Colonic mucosa (tissue), 4 donors: ENCODE data around the gene LRPPRC. TPM values are rescaled to one million over a fixed set of nuclear protein-coding genes. Genes with fewer than 3 reads are reported as not detected.

Experiments
- DNase-seq: peaks from one replicate; pipeline ENCODE4 v3.0.0-alpha.2; 2020
- H3K27ac ChIP-seq: fragments of 200-600 bp; one replicate; pipeline ENCODE4 v1.8.0; 2021
- H3K27me3 ChIP-seq: fragments of 200-600 bp; one replicate; pipeline ENCODE4 v1.8.0; 2021
- H3K36me3 ChIP-seq: fragments of 200-600 bp; one replicate; pipeline ENCODE4 v1.8.0; 2021
- H3K4me1 ChIP-seq: fragments of 200-600 bp; one replicate; pipeline ENCODE4 v1.8.0; 2021; ENCODE audit warnings: mild to moderate bottlenecking
- H3K4me3 ChIP-seq: fragments of 200-600 bp; one replicate; pipeline ENCODE4 v1.8.0; 2021
- H3K9ac ChIP-seq, 2 donors: one replicate each; pipeline ENCODE4 v1.7.0; 2013; ENCODE audit warnings: control low read depth in 2 of 2, low read depth in 2 of 2, low read length in 2 of 2
- H3K9me3 ChIP-seq: fragments of 200-600 bp; one replicate; pipeline ENCODE4 v1.8.0; 2021
- CTCF ChIP-seq: fragments of 200-600 bp; IDR thresholded peaks from one replicate; pipeline ENCODE4 v1.8.0; 2022; ENCODE audit warnings: antibody characterized with exemption, mild to moderate bottlenecking
- intact Hi-C: fragments of 100-400 bp; cut with DNase I; formaldehyde crosslinking; loops from one replicate; pipeline ENCODE4 v1.14.1; 2022
- total RNA-seq, 2 donors: library from RNA; stranded (reverse); fragmentation: NEBNext Ultra II Directional in 1 of 2; extraction: Animal tissue kit (Norgen Biotek cat#: 25700) in 1 of 2; gene quantifications; one replicate each; pipeline ENCODE4 v1.2.1, GENCODE V29; 2021
- donor health status: healthy.
- donor health status: DM: no; HTN: no; CAD: no.
- donor health status: DM: no; HTN: no; CAD: no.

LRPPRC gene
- total RNA-seq, 2 donors from 2014 or later, result 106 to 131 TPM

GRCh38 chr2:43906448-43907109 lies 89.2 kb downstream of the LRPPRC start:
- H3K4me1 ChIP-seq, result no peaks in the 10 kb centered on the region
- no peak overlapping the region for H3K27ac ChIP-seq
- H3K27me3 ChIP-seq, result no peaks in the 10 kb centered on the region
- intact Hi-C loops, result no loop called here
- DNase-seq, result no peak
- no peak overlapping the region for H3K4me3 ChIP-seq
- H3K9me3 ChIP-seq, result no peaks in the 10 kb centered on the region
- no peak for TF ChIP-seq CTCF
- H3K36me3 ChIP-seq, result peaks cover 3% of the 10 kb centered on the region
- H3K9ac ChIP-seq, result no peak overlapping the region

- H3K27ac ChIP-seq, result no peak overlapping the region
- intact Hi-C loops, result no loop called here
- no peaks in the 10 kb centered on the region for H3K4me1 ChIP-seq
- H3K4me3 ChIP-seq, result no peak overlapping the region
- no peaks in the 10 kb centered on the region for H3K27me3 ChIP-seq
- no peaks in the 10 kb centered on the region for H3K9me3 ChIP-seq
- TF ChIP-seq CTCF, result no peak
- peaks cover 3% of the 10 kb centered on the region for H3K36me3 ChIP-seq
- no peak for DNase-seq
- H3K9ac ChIP-seq, result no peak overlapping the region
Measured at GRCh38 chr2:43905871-43906270, 89.9 kb downstream of the LRPPRC start.

GRCh38 chr2:43905371-43905803 lies 90.4 kb downstream of the LRPPRC start:
- no peak for DNase-seq
- Histone ChIP-seq H3K27me3 (no peaks in the 10 kb centered on the region), H3K9me3 (no peaks in the 10 kb centered on the region), H3K9ac (no peak overlapping the region), H3K36me3 (peaks cover 3% of the 10 kb centered on the region), H3K27ac (no peak overlapping the region), H3K4me3 (no peak overlapping the region), H3K4me1 (no peaks in the 10 kb centered on the region)
- no peak for TF ChIP-seq CTCF
- intact Hi-C loops, result no loop called here

- no peak for TF ChIP-seq CTCF
- no peaks in the 10 kb centered on the region for H3K27me3 ChIP-seq
- H3K4me1 ChIP-seq, result no peaks in the 10 kb centered on the region
- no peaks in the 10 kb centered on the region for H3K9me3 ChIP-seq
- H3K9ac ChIP-seq, result no peak overlapping the region
- H3K4me3 ChIP-seq, result no peak overlapping the region
- DNase-seq, result no peak
- no peaks in the 10 kb centered on the region for H3K36me3 ChIP-seq
- intact Hi-C loops, result loop anchor here (10.0 kb wide), 1 partner anchor 285 kb away; no protein-coding TSS in a partner anchor
- no peak overlapping the region for H3K27ac ChIP-seq
Measured at GRCh38 chr2:43899589-43899988, 96.2 kb downstream of the LRPPRC start.

GRCh38 chr2:43898838-43899346 lies 96.9 kb downstream of the LRPPRC start:
- DNase-seq, result no peak
- Histone ChIP-seq H3K4me3 (no peak overlapping the region), H3K27ac (no peak overlapping the region), H3K27me3 (no peaks in the 10 kb centered on the region), H3K9ac (no peak overlapping the region), H3K36me3 (no peaks in the 10 kb centered on the region), H3K9me3 (no peaks in the 10 kb centered on the region), H3K4me1 (no peaks in the 10 kb centered on the region)
- no peak for TF ChIP-seq CTCF
- intact Hi-C loops, result loop anchor here (10.0 kb wide), 1 partner anchor 284 kb away; no protein-coding TSS in a partner anchor
